Fibroblast of skin of left biceps (primary cell): Measurements from ENCODE around the gene ARHGAP18.

ENCODE experiments used
- DNase-seq, 2 experiments: peaks; one replicate each; pipeline ENCODE4 v3.0.0-alpha.2; 2013; ENCODE audit warnings: low read depth in 2 of 2

Gene ARHGAP18

DNA sequence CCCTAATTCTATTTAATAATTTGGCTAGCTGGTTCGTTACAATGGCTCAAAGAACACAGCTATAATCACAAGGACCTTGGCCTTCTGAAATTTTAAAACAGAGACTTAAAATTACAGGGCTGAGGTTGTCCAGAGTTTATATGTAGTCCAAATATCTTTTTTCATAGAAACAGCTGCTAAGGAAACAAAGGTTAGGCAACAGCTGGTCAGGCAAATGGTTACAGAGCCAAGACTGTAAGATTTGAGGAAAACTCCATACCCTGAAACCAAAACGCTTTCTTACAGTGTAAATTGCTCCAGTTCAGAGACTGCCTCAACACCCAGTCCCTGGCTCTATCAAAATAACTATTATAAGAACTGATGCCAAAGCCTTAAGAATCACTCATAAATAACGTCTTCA lies 9.7 kb upstream of the ARHGAP18 start:
- DNase-seq: no peak

GRCh38 chr6:129717277-129717676 lies 7.3 kb upstream of the ARHGAP18 start:
- peak in 1 of 2 experiments; percentile 15 for DNase-seq

GRCh38 chr6:129713806-129714333 lies 3.9 kb upstream of the ARHGAP18 start:
- DNase-seq: no peak

DNA sequence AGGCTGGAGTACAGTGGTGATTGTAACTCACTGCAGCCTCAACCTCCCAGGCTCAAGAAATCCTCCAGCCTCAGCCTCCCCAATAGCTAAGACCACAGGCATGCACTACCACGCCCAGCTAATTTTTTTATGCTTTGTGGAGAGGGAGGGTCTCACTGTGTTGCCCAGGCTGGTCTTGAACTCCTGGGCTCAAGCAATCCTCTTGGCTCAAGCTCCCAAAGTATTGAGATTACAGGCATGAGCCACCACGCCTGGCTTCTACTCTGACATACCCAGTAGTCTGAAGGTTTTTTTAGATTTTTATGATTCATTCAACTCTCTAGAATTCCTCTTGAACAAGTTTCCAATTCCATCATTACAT lies 1.3 kb upstream of the ARHGAP18 start:
- DNase-seq: no peak

DNA sequence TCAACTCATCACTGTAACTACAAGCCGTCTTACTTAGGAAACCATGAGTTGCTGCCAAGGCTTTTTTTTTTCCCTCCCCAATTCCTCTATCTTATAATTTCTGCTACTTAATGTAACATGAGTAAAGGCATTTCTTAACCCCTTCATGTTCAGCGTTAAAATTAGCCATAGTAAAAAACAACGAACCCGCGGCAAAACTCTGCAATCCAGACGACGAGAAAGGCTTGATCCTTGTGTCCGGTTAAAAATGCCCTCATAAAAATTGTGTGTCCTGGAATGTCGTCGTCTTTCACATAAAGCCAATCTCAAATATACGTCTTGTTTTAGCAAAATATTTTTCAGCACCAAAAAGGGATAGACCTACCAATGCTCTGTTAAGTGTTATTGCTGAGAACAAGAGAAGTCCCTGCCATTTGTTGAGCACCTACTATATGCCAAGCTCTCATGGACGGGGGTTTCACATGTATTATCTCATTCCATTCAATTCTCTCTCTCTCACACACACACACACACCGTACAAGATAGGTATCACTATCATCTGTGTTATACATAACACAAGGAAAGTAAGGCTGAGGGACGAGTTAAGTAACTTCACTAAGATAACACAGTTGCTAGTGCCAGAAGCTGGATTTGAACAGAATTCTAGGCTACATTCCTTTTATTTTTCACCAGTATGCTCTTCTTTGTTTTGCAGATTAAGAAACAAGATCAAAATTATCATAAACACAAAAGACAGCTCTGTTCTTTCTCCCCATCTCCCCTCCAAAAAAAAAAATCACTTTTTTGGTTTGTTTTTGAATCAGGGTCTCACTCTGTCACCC lies 683 bp upstream of the ARHGAP18 start:
- no peak for DNase-seq

- peak in 1 of 2 experiments; percentile 38 for DNase-seq
Measured at GRCh38 chr6:129709196-129709768, 695 bp downstream of the ARHGAP18 start.

DNA sequence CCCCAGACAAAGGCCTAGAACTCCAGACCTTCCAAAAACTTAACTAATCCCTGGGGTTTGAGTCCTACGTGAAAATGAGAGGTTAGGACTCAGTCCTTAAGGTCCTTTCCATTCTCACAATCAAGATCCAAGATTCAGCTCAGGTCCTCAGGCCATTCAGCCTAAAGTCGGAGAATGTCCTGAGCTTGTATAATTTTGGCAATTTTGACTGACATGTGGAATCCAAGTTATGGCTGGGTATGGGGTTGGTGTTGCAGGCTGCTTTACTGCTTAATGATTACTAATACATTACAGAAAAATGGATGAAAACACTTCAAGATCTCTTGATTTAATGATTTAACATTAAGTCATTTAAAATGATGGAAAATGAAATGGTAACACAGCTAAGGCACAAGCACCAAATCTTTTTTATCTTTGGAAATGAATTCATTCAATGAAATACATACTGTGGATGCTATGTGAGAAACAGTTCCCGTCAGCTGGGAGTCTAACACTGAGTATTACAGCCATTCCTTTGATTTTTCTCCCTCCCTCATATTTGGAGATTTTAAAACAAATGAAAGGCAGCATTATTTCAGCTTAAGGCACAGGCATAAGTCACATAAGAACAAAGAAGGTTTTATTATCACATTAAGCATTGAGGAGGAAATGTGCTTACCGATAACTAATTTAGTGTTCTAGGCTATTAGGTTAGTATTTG lies 1.3 kb downstream of the ARHGAP18 start:
- no peak for DNase-seq

- DNase-seq: no peak
Measured at GRCh38 chr6:129707882-129708495, 2.0 kb downstream of the ARHGAP18 start.

- no peak for DNase-seq
Measured at GRCh38 chr6:129707028-129707427, 2.9 kb downstream of the ARHGAP18 start.

DNA sequence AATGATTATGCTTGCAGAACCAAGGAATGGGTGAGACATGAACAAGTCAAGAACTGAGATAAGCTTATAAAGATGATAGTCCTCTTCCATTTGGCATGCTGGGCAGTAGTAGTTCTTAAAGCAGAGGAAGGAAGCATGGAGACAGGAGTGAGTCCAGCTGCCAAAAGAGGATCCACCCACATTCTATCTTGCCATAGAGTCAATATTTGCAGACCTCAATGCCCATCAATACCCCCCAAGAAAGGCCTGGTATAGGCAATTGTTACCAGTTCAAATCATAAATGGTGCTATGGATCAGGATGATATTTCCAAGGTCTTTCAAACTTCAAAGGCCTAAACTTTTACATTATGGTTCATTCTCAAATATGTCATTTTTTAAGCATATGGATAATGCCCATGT lies 4.8 kb downstream of the ARHGAP18 start:
- DNase-seq: no peak

DNA sequence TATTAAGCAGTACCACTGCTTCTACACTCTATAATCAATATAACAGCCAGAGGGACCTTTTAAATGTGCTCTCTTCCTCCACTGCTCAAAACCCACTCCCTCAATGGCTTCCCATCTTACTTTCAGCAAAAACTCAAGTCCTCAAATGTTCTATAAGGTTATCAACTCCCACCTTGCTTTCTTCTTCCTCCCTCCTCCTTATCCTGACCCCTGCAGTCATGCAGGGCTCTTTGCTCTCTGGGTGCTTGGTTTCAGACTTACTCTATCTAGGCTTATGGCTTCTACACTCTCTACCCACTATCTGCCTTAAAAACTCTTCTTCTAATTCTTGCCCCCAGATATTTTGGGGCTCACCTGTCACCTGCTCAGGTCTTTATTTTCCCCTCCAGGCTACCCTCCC lies 5.3 kb downstream of the ARHGAP18 start:
- DNase-seq: no peak

DNA sequence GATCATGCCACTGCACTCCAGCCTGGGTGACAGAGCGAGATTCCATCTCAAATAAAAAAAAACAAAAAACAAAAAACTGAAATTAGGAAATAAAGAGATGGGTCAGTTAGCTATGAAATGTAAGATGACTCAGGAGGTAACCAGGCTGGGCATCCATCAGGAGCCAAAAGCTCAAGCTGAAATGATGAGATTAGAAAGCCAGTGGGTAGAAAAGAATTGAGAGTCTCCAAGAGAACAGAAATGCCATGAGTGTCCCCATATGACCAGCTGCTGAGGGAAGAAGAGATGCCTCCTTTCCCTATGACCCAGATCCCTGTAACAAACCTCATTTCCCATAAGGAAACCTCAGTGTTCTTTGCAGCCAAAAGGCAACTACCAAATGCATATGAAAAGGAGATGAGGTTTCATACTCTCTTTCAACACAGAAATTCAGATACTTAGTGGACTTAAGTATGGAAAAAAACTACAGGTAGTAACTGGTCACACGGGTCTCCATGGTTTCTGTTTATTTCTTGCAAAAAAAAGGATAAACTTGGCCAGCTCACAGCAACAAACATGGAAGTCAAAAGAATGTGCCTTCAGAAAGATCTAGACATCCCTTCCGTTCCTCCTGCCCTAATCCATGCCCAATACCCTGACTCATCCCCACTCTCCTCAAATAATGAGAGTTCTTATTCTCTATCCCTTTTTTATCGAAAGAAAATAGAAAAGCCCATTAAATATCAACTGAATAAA lies 8.1 kb downstream of the ARHGAP18 start:
- no peak for DNase-seq

DNA sequence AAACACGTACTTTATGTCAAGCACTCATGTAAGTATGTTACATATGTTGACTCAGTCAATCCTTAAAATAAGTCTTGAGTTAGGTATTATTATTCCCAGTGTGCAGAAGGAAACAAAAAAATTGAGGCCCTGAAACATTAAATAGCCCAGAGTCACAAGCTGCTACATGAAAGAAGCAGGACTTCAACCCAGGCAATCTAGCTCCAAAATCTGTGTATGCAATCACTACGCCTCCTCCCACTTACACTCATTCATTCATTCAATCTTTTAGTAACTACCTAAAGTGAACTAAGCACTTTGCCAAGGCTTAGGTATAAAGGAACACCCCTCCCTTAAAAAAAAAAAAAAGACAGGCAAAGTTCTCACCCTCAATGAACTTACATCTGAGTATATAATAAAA lies 9.3 kb downstream of the ARHGAP18 start:
- DNase-seq: no peak

DNA sequence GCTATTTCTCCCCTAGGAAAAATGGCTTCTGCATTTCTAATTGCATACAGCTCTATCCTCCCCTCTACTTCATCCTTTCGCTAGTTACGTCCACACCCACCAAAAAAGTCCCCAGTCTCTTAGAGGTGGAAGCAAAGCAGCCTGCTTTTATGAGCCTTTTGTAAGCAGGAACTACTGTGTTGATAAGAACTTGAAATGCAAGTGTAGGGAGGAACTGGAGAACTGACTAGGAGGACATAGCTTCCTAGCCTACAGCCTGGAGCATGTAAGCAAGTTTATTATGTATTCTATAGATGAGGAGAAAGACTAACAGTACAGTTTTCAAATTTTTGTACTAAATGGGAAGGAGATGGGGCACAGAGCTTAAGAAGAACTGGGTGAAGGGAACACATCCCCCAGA lies 10.3 kb downstream of the ARHGAP18 start:
- no peak for DNase-seq

GRCh38 chr6:129698430-129698829 lies 11.5 kb downstream of the ARHGAP18 start:
- DNase-seq: no peak

GRCh38 chr6:129697788-129698187 lies 12.2 kb downstream of the ARHGAP18 start:
- no peak for DNase-seq

DNA sequence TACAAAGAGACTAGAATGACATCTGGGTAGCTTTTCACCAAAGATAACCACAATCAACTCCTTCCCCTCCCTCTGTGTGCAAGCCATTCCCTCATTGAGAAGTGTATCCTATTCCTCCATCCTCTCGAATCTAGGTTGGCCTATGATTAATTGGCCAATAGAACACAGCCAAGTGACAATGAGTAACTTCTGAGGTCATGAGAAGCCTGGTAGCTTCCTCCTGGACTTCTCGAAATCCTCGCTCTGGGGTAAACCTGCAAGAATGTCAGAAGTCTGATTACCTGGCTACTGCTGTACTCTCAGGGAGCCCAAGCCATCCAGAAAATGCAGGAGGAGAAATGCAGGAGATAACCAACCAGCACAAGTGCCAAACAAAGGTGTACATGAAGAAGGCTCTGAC lies 13.1 kb downstream of the ARHGAP18 start:
- no peak for DNase-seq

- no peak for DNase-seq
Measured at GRCh38 chr6:129696028-129696418, 14.0 kb downstream of the ARHGAP18 start.

GRCh38 chr6:129695373-129696027 lies 14.5 kb downstream of the ARHGAP18 start:
- no peak for DNase-seq

GRCh38 chr6:129694036-129694435 lies 15.9 kb downstream of the ARHGAP18 start:
- no peak for DNase-seq

- DNase-seq: no peak
Measured at GRCh38 chr6:129692467-129692866, 17.5 kb downstream of the ARHGAP18 start.
